ENCODE measurements around the gene PDLIM4. TPM values are rescaled to one million over a fixed set of nuclear protein-coding genes. Genes with fewer than 3 reads are reported as not detected.

Gene PDLIM4
- polyA plus RNA-seq, 1 donor (not counting 4 experiments of a cell fraction or from before 2014, with no cell fraction given) = 38.3 TPM

- H4K20me1 ChIP-seq (ENCODE audit: control insufficient read depth, extremely low read depth, insufficient read depth, low read length) = no peaks in the 10 kb centered on the region
- TF ChIP-seq EZH2 (IDR thresholded peaks at IDR 0.05; ENCODE audit: low read length) (no peak), CTCF (optimal IDR thresholded peaks at IDR 0.05 in 1 of 3, IDR thresholded peaks at IDR 0.05 in 1 of 3, conservative IDR thresholded peaks at IDR 0.05 in 1 of 3; ENCODE audit: extremely low read depth in 1 of 3, insufficient read depth in 2 of 3, low read length in 3 of 3) (no peak)
- dilution Hi-C loops (cut with MboI; ENCODE audit: extremely low pct_ligation_motif_present, low sequenced_read_pairs) = no loop called here
- no peak overlapping the region for H3K4me2 ChIP-seq (ENCODE audit: control insufficient read depth, extremely low read depth, insufficient read depth, low read depth, low read length)
- no peaks in the 10 kb centered on the region for H3K9me1 ChIP-seq (ENCODE audit: control insufficient read depth, extremely low read depth, insufficient read depth, low read length)
- H3K4me3 ChIP-seq (ENCODE audit: control insufficient read depth in 2 of 3, extremely low read depth in 1 of 3, insufficient read depth in 2 of 3, low read depth in 1 of 3, low read length in 3 of 3) = no peak overlapping the region
- no peak overlapping the region for H2AFZ ChIP-seq (ENCODE audit: control insufficient read depth, low read length)
- no peak overlapping the region for H3K9ac ChIP-seq (ENCODE audit: control insufficient read depth, extremely low read depth, insufficient read depth, low read length)
- no peaks in the 10 kb centered on the region for H3K36me3 ChIP-seq (ENCODE audit: control insufficient read depth in 2 of 2, extremely low read depth in 1 of 2, insufficient read depth in 2 of 2, low read length in 2 of 2)
- H3K27me3 ChIP-seq (ENCODE audit: control insufficient read depth, extremely low read depth, insufficient read depth, low read length) = no peaks in the 10 kb centered on the region
- H3K27ac ChIP-seq (ENCODE audit: control insufficient read depth, insufficient read depth, low read length) = no peak overlapping the region
- DNase-seq (ENCODE audit: low read depth, low spot score) = no peak
- H3K9me3 ChIP-seq (ENCODE audit: control insufficient read depth, low read depth, low read length) = no peaks in the 10 kb centered on the region
- FAIRE-seq = no peak
- H3K79me2 ChIP-seq (ENCODE audit: control insufficient read depth, insufficient read depth, low read length) = peaks cover 11% of the 10 kb centered on the region
- peaks cover 16% of the 10 kb centered on the region for H3K4me1 ChIP-seq (ENCODE audit: control insufficient read depth, extremely low read depth, insufficient read depth, low read length)
Observed at GRCh38 chr5:132253452-132254320, 3.8 kb upstream of the PDLIM4 start.

- no peaks in the 10 kb centered on the region for H3K27me3 ChIP-seq (ENCODE audit: control insufficient read depth, extremely low read depth, insufficient read depth, low read length)
- no peaks in the 10 kb centered on the region for H3K9me3 ChIP-seq (ENCODE audit: control insufficient read depth, low read depth, low read length)
- no peak overlapping the region for H2AFZ ChIP-seq (ENCODE audit: control insufficient read depth, low read length)
- FAIRE-seq = no peak
- H3K27ac ChIP-seq (ENCODE audit: control insufficient read depth, insufficient read depth, low read length) = no peak overlapping the region
- no peaks in the 10 kb centered on the region for H3K9me1 ChIP-seq (ENCODE audit: control insufficient read depth, extremely low read depth, insufficient read depth, low read length)
- peaks cover 15% of the 10 kb centered on the region for H3K79me2 ChIP-seq (ENCODE audit: control insufficient read depth, insufficient read depth, low read length)
- dilution Hi-C loops (cut with MboI; ENCODE audit: extremely low pct_ligation_motif_present, low sequenced_read_pairs) = no loop called here
- DNase-seq (ENCODE audit: low read depth, low spot score) = no peak
- no peak overlapping the region for H3K9ac ChIP-seq (ENCODE audit: control insufficient read depth, extremely low read depth, insufficient read depth, low read length)
- no peak overlapping the region for H3K4me3 ChIP-seq (ENCODE audit: control insufficient read depth in 2 of 3, extremely low read depth in 1 of 3, insufficient read depth in 2 of 3, low read depth in 1 of 3, low read length in 3 of 3)
- H3K4me1 ChIP-seq (ENCODE audit: control insufficient read depth, extremely low read depth, insufficient read depth, low read length) = peaks cover 24% of the 10 kb centered on the region
- no peaks in the 10 kb centered on the region for H3K36me3 ChIP-seq (ENCODE audit: control insufficient read depth in 2 of 2, extremely low read depth in 1 of 2, insufficient read depth in 2 of 2, low read length in 2 of 2)
- H3K4me2 ChIP-seq (ENCODE audit: control insufficient read depth, extremely low read depth, insufficient read depth, low read depth, low read length) = no peak overlapping the region
- no peak for TF ChIP-seq CTCF (optimal IDR thresholded peaks at IDR 0.05 in 1 of 3, IDR thresholded peaks at IDR 0.05 in 1 of 3, conservative IDR thresholded peaks at IDR 0.05 in 1 of 3; ENCODE audit: extremely low read depth in 1 of 3, insufficient read depth in 2 of 3, low read length in 3 of 3)
- TF ChIP-seq EZH2 (IDR thresholded peaks at IDR 0.05; ENCODE audit: low read length) = no peak
- no peaks in the 10 kb centered on the region for H4K20me1 ChIP-seq (ENCODE audit: control insufficient read depth, extremely low read depth, insufficient read depth, low read length)
Observed at GRCh38 chr5:132254321-132254977, 3.0 kb upstream of the PDLIM4 start.

Measured in keratinocyte (primary cell).